ENCODE results near the gene CFDP1.

CFDP1 gene

DNA sequence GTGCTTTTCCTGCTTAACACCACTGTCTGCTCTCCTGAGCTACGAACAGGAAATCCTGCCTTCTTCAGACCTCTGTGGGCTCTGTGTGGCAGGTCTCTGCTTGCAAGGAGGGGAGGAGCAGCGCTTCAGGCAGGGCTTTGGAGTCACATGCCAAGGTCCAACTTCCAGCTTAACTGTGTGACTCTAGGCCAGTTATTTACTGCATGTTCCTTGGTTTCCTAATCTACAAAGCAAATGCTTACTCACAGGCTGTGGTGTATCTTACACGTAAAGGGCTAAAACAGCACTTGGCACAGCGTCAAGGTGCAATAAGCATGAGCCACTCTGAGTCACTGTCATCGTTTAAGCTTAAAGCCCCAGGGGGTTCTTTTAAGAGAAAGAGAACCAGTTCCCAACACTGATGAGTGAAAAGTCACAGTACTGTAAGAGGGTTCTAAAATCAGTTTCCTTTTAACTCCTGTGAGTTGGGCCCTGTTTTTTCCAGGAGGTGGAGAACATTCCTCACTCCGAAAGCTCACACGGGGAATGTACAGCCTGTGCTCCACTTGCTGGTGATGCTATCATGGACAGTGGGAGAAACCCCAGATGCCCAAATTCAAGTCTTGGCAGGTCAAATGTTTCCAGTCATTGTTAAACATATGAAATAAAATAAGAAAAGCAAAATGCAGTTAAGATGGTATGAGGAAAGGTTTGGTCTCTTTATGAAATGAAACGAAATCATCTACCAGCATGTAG, 127.8 kb downstream of the CFDP1 start:
- Histone ChIP-seq H3K36me3 (ENCODE audit: control insufficient read depth, insufficient read depth, low read length) (peaks cover 45% of the 10 kb centered on the region), H3K4me1 (ENCODE audit: control insufficient read depth, insufficient read depth, low read length) (0 out of 2 replicates have a peak, but pooled peaks cover 5% of the 10 kb centered on the region), H3K27me3 (ENCODE audit: control insufficient read depth, insufficient read depth, low read length) (no peaks in the 10 kb centered on the region), H3K27ac (ENCODE audit: low read depth, low read length) (peak overlapping the region; percentile 86), H3K4me3 (ENCODE audit: low read depth, low read length) (no peak overlapping the region), H3K9ac (ENCODE audit: low read depth, low read length) (no peak overlapping the region), H3K9me3 (ENCODE audit: control insufficient read depth, insufficient read depth, low read length) (no peaks in the 10 kb centered on the region)

DNA sequence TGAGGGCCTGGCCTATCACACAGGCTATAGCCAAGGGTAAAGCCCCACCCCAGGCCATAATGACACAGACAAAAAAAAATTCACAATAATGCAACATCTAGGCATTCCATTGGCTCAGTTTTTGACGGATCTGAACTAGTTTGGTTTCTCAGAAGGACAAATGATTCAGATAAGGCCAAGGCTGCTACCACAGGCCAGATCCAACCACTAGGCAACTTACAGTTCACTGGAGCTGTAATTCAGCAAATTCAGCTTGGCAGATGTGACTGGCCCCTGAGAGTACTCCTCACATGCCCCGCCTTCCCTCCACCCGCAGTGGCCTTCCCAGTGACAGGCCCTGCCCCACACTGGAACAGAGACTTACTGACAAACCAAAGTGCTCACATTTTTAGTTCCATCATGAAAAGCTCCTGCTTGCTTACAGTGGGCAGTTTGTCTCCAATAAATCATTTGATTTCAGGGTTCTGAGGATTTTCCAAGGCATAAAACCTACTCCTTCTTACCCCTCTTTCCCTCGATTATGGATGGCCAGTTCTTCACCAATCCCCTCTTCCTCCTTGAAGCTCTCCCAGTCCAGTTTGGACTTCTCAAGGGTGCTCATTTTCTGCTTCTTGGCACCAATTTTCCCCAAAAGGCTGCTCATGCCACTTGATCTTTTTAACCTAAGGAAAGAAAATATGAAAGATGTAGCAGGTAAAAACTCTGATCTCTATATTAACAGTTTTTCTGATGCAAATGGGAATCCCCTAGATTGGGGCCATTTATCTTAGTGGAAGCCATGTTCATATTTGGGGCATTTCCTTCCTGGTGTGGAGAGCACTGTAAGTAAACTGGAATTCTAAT, 128.6 kb downstream of the CFDP1 start:
- no peak overlapping the region for H3K4me3 ChIP-seq (ENCODE audit: low read depth, low read length)
- H3K36me3 ChIP-seq (ENCODE audit: control insufficient read depth, insufficient read depth, low read length), result peaks cover 51% of the 10 kb centered on the region

DNA sequence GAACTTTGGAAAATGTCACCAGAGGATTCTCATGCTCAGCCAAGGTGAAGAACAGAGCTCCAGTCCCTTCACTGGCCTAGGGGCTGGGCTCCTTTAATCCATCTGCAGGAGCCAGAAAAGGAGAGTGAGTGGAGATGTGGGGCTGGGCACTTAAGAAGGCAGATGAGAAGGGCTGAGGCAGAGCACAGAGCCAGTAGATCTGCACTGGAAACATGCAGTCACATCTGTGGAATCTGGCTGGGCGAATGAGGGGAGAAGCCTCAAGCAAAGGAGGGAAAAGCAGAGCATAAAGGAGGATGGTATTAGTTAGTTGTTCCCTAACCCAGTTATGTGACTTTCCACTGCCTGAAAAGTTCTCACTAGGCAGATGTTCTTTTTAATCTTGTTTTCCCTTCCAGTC, 131.5 kb downstream of the CFDP1 start:
- Histone ChIP-seq H3K27me3 (ENCODE audit: control insufficient read depth, insufficient read depth, low read length) (no peaks in the 10 kb centered on the region), H3K9ac (ENCODE audit: low read depth, low read length) (no peak overlapping the region), H3K27ac (ENCODE audit: low read depth, low read length) (no peak overlapping the region), H3K36me3 (ENCODE audit: control insufficient read depth, insufficient read depth, low read length) (peaks cover 63% of the 10 kb centered on the region), H3K9me3 (ENCODE audit: control insufficient read depth, insufficient read depth, low read length) (no peaks in the 10 kb centered on the region), H3K4me3 (ENCODE audit: low read depth, low read length) (no peak overlapping the region), H3K4me1 (ENCODE audit: control insufficient read depth, insufficient read depth, low read length) (0 out of 2 replicates have a peak, but pooled peaks cover 5% of the 10 kb centered on the region)

More for the DNA sequence above, 128.6 kb downstream of the CFDP1 start:
- 0 out of 2 replicates have a peak, but pooled peaks cover 5% of the 10 kb centered on the region for H3K4me1 ChIP-seq (ENCODE audit: control insufficient read depth, insufficient read depth, low read length)
- H3K9ac ChIP-seq (ENCODE audit: low read depth, low read length), result no peak overlapping the region
- peak overlapping the region; percentile 86 for H3K27ac ChIP-seq (ENCODE audit: low read depth, low read length)
- H3K9me3 ChIP-seq (ENCODE audit: control insufficient read depth, insufficient read depth, low read length), result no peaks in the 10 kb centered on the region
- H3K27me3 ChIP-seq (ENCODE audit: control insufficient read depth, insufficient read depth, low read length), result no peaks in the 10 kb centered on the region

DNA sequence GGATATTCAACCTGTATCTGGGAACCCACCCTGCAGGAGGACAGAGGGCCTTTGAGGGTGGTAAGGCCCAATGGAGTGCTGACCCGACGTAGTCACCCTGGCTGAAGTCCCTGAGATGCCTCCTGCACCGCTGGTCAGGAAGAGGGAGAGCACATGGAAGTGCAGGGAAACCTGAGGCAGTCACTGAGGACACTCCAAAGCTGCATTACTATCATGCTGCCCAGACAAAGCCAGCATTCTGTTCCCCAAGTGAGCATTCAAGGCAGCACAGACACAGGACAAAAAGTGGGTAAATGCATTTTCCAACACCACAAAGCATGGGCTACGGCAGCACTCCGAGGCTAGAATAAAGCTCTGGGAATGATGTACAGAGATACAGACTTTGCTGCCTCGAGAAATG, 135.0 kb downstream of the CFDP1 start:
- Histone ChIP-seq H3K4me1 (ENCODE audit: control insufficient read depth, insufficient read depth, low read length) (no peaks in the 10 kb centered on the region), H3K27ac (ENCODE audit: low read depth, low read length) (no peak overlapping the region), H3K4me3 (ENCODE audit: low read depth, low read length) (no peak overlapping the region), H3K9me3 (ENCODE audit: control insufficient read depth, insufficient read depth, low read length) (no peaks in the 10 kb centered on the region), H3K27me3 (ENCODE audit: control insufficient read depth, insufficient read depth, low read length) (no peaks in the 10 kb centered on the region), H3K36me3 (ENCODE audit: control insufficient read depth, insufficient read depth, low read length) (peaks cover 64% of the 10 kb centered on the region), H3K9ac (ENCODE audit: low read depth, low read length) (no peak overlapping the region)

DNA sequence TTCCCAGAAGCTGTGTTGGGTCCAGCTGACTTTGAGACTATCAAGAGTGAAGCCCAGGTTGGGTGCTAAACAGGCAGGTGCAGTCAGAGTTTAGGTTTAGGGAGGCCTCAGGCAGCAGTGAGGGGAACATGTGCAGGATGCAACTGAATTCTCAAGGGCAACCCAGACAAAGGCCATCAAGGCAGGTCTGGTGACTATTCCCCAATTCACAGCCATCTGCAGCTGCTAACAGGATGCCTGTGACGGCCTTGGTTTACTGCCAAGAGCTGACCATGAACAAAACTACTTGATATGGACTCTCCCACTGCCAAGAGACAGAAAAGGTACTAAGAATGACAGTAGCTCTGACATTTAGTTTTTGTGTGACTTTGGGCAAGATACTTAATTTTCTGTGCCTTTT, 136.7 kb downstream of the CFDP1 start:
- Histone ChIP-seq H3K27me3 (ENCODE audit: control insufficient read depth, insufficient read depth, low read length) (no peaks in the 10 kb centered on the region), H3K27ac (ENCODE audit: low read depth, low read length) (no peak overlapping the region), H3K9me3 (ENCODE audit: control insufficient read depth, insufficient read depth, low read length) (no peaks in the 10 kb centered on the region), H3K9ac (ENCODE audit: low read depth, low read length) (no peak overlapping the region), H3K4me3 (ENCODE audit: low read depth, low read length) (no peak overlapping the region), H3K36me3 (ENCODE audit: control insufficient read depth, insufficient read depth, low read length) (peaks cover 69% of the 10 kb centered on the region), H3K4me1 (ENCODE audit: control insufficient read depth, insufficient read depth, low read length) (no peaks in the 10 kb centered on the region)

DNA sequence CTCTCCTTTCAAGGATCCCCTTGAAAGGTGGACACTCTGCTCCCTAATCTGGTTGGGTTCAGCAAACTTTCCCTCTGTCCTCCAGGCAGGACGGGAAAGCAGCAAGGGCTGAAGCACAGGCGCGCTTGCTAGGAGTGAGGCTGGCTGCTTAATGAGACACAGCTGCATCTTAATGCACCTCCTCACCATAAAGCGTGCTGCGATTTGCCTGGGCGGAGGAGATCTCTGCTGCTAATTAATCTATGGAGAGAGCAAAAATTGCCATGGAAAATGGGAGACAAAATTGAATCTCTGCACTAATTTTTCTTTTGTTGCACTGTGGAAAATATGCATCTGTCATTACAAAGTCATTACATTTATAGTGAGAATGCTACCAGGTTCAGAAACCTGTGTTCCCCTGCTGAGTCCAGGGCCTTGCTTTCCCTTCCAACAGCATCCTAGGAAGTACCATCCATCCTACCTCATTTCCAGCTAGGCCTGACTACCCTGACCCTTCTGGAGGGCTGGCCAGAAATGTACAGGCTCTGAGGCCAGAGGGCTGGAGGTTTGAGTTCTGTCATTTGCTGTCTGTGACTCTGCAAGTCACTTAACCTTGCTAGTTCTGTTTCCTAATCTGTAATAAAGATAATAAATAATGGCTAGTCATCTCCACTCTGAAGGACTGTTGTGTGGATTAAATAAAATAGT, 138.4 kb downstream of the CFDP1 start:
- Histone ChIP-seq H3K36me3 (ENCODE audit: control insufficient read depth, insufficient read depth, low read length) (peaks cover 67% of the 10 kb centered on the region), H3K27me3 (ENCODE audit: control insufficient read depth, insufficient read depth, low read length) (no peaks in the 10 kb centered on the region), H3K27ac (ENCODE audit: low read depth, low read length) (no peak overlapping the region), H3K4me1 (ENCODE audit: control insufficient read depth, insufficient read depth, low read length) (no peaks in the 10 kb centered on the region), H3K9me3 (ENCODE audit: control insufficient read depth, insufficient read depth, low read length) (no peaks in the 10 kb centered on the region), H3K9ac (ENCODE audit: low read depth, low read length) (no peak overlapping the region), H3K4me3 (ENCODE audit: low read depth, low read length) (no peak overlapping the region)

DNA sequence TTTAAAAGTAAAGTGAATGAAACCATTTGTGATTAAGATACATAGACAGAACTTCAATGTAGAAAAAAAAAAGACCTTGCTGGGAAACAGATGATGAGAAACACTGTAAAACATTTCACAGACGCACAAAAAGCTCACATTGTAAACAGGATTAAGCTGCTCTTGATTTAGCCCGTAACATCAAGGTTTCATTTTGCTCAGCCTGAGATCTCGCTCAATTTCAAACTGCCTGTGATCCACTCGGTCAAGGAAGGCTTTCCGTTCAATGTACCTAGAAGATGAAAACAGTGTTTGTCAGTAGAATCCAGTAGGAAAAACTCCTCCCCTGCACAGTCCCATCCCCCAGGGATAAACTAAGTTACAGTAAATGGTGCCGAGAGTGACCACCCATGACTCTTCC, 139.5 kb downstream of the CFDP1 start:
- H3K4me3 ChIP-seq (ENCODE audit: low read depth, low read length), result no peak overlapping the region
- no peak overlapping the region for H3K9ac ChIP-seq (ENCODE audit: low read depth, low read length)
- H3K36me3 ChIP-seq (ENCODE audit: control insufficient read depth, insufficient read depth, low read length), result peaks cover 63% of the 10 kb centered on the region
- no peaks in the 10 kb centered on the region for H3K9me3 ChIP-seq (ENCODE audit: control insufficient read depth, insufficient read depth, low read length)
- no peaks in the 10 kb centered on the region for H3K4me1 ChIP-seq (ENCODE audit: control insufficient read depth, insufficient read depth, low read length)
- no peak overlapping the region for H3K27ac ChIP-seq (ENCODE audit: low read depth, low read length)
- H3K27me3 ChIP-seq (ENCODE audit: control insufficient read depth, insufficient read depth, low read length), result no peaks in the 10 kb centered on the region

DNA sequence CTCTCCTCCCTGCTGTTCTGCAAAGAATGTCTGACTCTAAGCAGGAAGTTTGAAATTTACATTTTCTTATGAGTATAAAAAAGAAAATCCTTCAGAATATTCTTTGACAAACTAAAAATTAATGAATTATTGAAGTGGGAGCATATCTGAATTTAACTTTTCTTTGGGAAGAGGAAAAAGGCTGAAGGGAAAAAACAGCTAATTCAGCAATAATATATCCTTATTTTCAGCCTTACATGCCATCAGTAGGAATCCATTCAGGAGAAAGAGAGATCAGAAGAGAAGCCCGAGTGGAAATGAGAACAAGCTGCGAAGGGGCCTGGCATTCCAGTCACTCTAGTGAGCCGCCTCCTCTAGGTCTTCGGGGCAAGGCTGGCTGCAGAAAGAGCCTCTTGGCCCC, 140.1 kb downstream of the CFDP1 start:
- no peaks in the 10 kb centered on the region for H3K9me3 ChIP-seq (ENCODE audit: control insufficient read depth, insufficient read depth, low read length)
- no peak overlapping the region for H3K27ac ChIP-seq (ENCODE audit: low read depth, low read length)
- no peaks in the 10 kb centered on the region for H3K27me3 ChIP-seq (ENCODE audit: control insufficient read depth, insufficient read depth, low read length)
- H3K9ac ChIP-seq (ENCODE audit: low read depth, low read length), result no peak overlapping the region
- peaks cover 58% of the 10 kb centered on the region for H3K36me3 ChIP-seq (ENCODE audit: control insufficient read depth, insufficient read depth, low read length)
- H3K4me3 ChIP-seq (ENCODE audit: low read depth, low read length), result no peak overlapping the region
- no peaks in the 10 kb centered on the region for H3K4me1 ChIP-seq (ENCODE audit: control insufficient read depth, insufficient read depth, low read length)

DNA sequence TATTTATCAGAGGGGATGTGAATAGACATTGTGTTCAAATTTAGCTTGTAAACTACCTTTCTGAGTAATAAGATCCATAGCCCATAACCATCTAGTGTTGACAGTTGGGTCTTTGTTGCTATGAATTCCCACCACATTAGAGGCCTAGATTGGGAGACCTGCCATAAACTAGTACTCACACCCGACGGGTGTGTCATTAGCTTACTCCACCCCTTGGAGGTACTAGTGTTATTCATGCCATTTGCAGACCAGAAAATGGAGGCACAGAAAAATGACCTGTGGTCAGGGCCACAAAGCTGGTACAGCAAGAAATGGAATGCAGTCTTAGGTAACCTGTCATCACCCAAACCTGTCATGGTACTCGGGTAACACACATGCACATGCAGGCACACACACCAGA, 140.6 kb downstream of the CFDP1 start:
- Histone ChIP-seq H3K36me3 (ENCODE audit: control insufficient read depth, insufficient read depth, low read length) (peaks cover 56% of the 10 kb centered on the region), H3K9me3 (ENCODE audit: control insufficient read depth, insufficient read depth, low read length) (no peaks in the 10 kb centered on the region), H3K4me3 (ENCODE audit: low read depth, low read length) (no peak overlapping the region), H3K4me1 (ENCODE audit: control insufficient read depth, insufficient read depth, low read length) (no peaks in the 10 kb centered on the region), H3K9ac (ENCODE audit: low read depth, low read length) (no peak overlapping the region), H3K27me3 (ENCODE audit: control insufficient read depth, insufficient read depth, low read length) (no peaks in the 10 kb centered on the region), H3K27ac (ENCODE audit: low read depth, low read length) (no peak overlapping the region)

DNA sequence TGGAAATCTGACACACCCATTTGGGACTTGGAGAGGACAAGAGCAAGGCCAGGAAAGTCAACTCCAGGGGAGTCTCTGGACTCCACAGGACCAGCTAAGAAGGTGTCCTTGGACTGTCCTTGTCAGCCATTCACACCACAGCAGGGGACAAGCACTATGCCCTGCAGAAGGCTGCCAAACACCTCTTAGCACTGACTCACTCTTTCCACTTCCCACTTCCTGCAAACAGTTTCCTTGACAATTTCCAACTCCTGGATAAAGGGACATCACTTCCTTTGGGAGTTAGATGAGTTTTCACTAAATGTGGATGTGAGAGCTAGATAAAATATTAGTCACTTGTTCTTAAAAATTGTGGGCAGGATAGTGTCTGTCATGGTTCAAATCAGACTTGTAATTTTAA, 144.1 kb downstream of the CFDP1 start:
- Histone ChIP-seq H3K9me3 (ENCODE audit: control insufficient read depth, insufficient read depth, low read length) (no peaks in the 10 kb centered on the region), H3K9ac (ENCODE audit: low read depth, low read length) (no peak overlapping the region), H3K27ac (ENCODE audit: low read depth, low read length) (no peak overlapping the region), H3K4me3 (ENCODE audit: low read depth, low read length) (no peak overlapping the region), H3K4me1 (ENCODE audit: control insufficient read depth, insufficient read depth, low read length) (no peaks in the 10 kb centered on the region), H3K36me3 (ENCODE audit: control insufficient read depth, insufficient read depth, low read length) (peaks cover 40% of the 10 kb centered on the region), H3K27me3 (ENCODE audit: control insufficient read depth, insufficient read depth, low read length) (no peaks in the 10 kb centered on the region)

All from HUES48 (cell line).